ENCODE measurements around the gene TSPAN13.

The TSPAN13 gene

GRCh38 chr7:16816824-16817223 is 63.3 kb downstream of the TSPAN13 start:
- DNase-seq, result peak; percentile 16

DNA sequence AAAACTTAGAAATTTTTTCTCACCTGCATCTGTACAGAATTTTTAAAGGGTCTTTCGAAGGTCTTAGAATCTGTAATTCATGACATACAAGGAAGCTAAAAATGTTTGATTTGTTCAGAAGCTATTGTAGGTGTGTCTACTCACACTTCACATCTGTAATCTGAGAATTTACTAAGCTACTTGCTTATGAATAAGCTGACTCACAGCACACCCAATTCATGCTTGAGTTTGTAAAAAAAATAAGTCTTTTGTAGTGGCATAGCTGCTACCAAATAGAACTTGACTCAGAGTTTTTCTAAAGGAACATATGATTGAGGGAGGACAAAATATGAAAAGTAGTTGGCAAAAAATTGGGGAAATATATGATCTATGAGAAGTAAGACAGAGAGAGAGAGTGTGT is 64.0 kb downstream of the TSPAN13 start:
- DNase-seq, result no peak

- DNase-seq, result no peak
Measured at GRCh38 chr7:16818732-16819131, 65.2 kb downstream of the TSPAN13 start.

GRCh38 chr7:16822029-16822428 is 68.5 kb downstream of the TSPAN13 start:
- no peak for DNase-seq

DNA sequence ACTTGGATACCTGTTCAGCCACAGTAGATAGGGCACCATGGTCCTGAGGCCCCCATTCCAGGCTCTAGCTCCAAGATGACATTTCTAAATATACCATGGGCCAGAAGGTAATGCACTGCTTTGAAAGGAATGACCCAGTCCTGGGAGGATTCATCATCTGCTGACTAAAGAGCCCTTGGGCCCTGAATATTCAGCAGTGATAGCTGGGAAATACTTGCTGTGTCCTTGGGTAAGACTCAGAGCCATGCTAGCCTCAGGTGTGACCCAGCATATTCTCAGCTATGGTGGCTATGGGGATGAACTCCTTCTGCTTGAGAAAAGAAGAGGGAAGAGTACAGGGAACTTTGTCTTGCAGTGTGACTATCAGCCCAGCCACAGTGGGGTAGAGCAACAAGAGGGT is 72.5 kb downstream of the TSPAN13 start:
- DNase-seq, result no peak

DNA sequence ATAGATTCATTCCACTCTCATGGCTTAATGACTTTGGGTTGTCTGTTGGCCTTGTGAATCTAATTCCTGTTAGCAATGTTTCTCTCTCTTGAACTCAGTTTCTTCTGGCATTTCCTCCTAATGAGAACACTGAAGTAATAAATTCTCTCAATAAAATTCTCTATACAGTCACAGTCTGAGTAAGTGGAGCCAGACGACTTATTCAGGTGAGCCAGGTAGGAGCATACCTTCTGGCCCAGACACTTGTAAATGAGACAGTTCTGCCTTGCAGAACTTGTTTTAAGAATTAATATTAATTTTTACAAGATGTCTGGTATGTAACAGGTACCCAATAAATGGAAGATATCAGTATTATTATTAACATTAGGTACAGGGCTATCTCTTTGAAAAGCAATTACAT is 79.8 kb downstream of the TSPAN13 start:
- DNase-seq, result no peak
